ENCODE measurements around the gene FKBP10.
A peak's percentile ranks its signal among the peaks of the same experiment; 100 is the strongest.

Gene FKBP10

GRCh38 chr17:41865596-41865893 lies 52.7 kb downstream of the FKBP10 start:
- Histone ChIP-seq H3K27ac (peak overlapping the region in 1 of 2 donors; percentile 95), H3K4me3 (peak overlapping the region; percentile 96)
- DNase-seq (ENCODE audit: low spot score) = no peak
- no peak for TF ChIP-seq CTCF (IDR thresholded peaks at IDR 0.05)

GRCh38 chr17:41868568-41868967 lies 55.8 kb downstream of the FKBP10 start:
- no peak for DNase-seq (ENCODE audit: low spot score)
- no peak for TF ChIP-seq CTCF (IDR thresholded peaks at IDR 0.05)
- no peak overlapping the region for H3K27ac ChIP-seq
- no peak overlapping the region for H3K4me3 ChIP-seq

GRCh38 chr17:41869426-41869825 lies 56.6 kb downstream of the FKBP10 start:
- Histone ChIP-seq H3K4me3 (no peak overlapping the region), H3K27ac (no peak overlapping the region)
- no peak for TF ChIP-seq CTCF (IDR thresholded peaks at IDR 0.05)
- DNase-seq (ENCODE audit: low spot score) = no peak

- TF ChIP-seq CTCF (IDR thresholded peaks at IDR 0.05) = no peak
- no peak for DNase-seq (ENCODE audit: low spot score)
- H3K27ac ChIP-seq = no peak overlapping the region
- no peak overlapping the region for H3K4me3 ChIP-seq
Observed at GRCh38 chr17:41870097-41870496, 57.3 kb downstream of the FKBP10 start.

GRCh38 chr17:41870627-41871026 lies 57.8 kb downstream of the FKBP10 start:
- Histone ChIP-seq H3K27ac (no peak overlapping the region), H3K4me3 (no peak overlapping the region)
- no peak for DNase-seq (ENCODE audit: low spot score)
- TF ChIP-seq CTCF (IDR thresholded peaks at IDR 0.05) = no peak

- Histone ChIP-seq H3K27ac (no peak overlapping the region), H3K4me3 (no peak overlapping the region)
- TF ChIP-seq CTCF (IDR thresholded peaks at IDR 0.05) = no peak
- no peak for DNase-seq (ENCODE audit: low spot score)
Observed at GRCh38 chr17:41871789-41872188, 59.0 kb downstream of the FKBP10 start.
